Thyroid gland (tissue), 4 donors: ENCODE measurements around the gene VEPH1.

ENCODE experiments used
- CTCF ChIP-seq, 6 experiments: fragments of 200-600 bp in 3 of 6; fragments of 450-650 bp in 3 of 6; sonication (generic) in 3 of 6; IDR thresholded peaks; one replicate each; pipeline ENCODE4 v1.5.1; 2016 to 2019; ENCODE audit warnings: antibody characterized with exemption in 6 of 6, mild to moderate bottlenecking in 2 of 6, inconsistent platforms in 1 of 6, moderate library complexity in 1 of 6
- POLR2A ChIP-seq, 2 donors: fragments of 450-650 bp; IDR thresholded peaks; one replicate each; pipeline ENCODE4 v1.6.1; 2017; ENCODE audit warnings: antibody characterized with exemption in 2 of 2, mild to moderate bottlenecking in 2 of 2, moderate library complexity in 1 of 2

DNA sequence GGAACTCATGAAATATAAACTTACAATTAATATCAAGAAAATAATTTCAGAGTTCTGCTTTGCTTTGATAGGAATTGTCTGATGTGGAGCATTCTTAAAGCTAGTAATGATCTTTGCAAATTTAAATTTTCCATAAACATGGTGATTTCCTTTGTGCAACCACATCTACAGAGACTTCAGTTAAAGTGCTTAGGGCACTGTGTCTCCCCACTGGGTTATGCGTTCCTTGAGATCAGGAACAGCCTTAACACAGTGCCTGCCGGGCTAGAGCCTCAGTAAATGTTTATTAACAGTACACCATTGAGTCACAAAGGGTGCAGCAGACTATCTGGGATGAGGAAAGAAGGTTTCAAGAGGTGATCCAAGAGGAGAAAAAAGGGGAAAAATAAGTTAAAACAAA lies 235.2 kb downstream of the VEPH1 start:
- no peak for TF ChIP-seq POLR2A (IDR thresholded peaks at IDR 0.05)
- no peak for TF ChIP-seq CTCF (IDR thresholded peaks at IDR 0.05)
